H9 (cell line): ENCODE measurements around the gene MND1. TPM values are rescaled to one million over a fixed set of nuclear protein-coding genes. Genes with fewer than 3 reads are reported as not detected.

ENCODE experiments used
- DNase-seq: peaks from one replicate; pipeline ENCODE4 v3.0.0-alpha.2; 2017
- H2AFZ ChIP-seq: one replicate; pipeline ENCODE4 v1.6.1; 2013; ENCODE audit warnings: mild to moderate bottlenecking, low read length, control low read depth, moderate library complexity
- H2AK5ac ChIP-seq: 2 replicates; pipeline ENCODE4 v1.6.1; 2013; ENCODE audit warnings: low read length, control low read depth, mixed read lengths; ENCODE audit not compliant: insufficient read length
- H2BK120ac ChIP-seq: one replicate; pipeline ENCODE4 v1.6.1; 2013; ENCODE audit warnings: low read depth, mild to moderate bottlenecking, low read length, control low read depth, inconsistent platforms; ENCODE audit not compliant: poor library complexity, severe bottlenecking
- H2BK12ac ChIP-seq: 2 replicates; pipeline ENCODE4 v1.6.1; 2013; ENCODE audit warnings: low read length, control low read depth, mixed read lengths, low read depth; ENCODE audit not compliant: insufficient read length
- H2BK15ac ChIP-seq: 2 replicates; pipeline ENCODE4 v1.6.1; 2013; ENCODE audit warnings: low read depth, low read length, control low read depth
- H2BK20ac ChIP-seq: one replicate; pipeline ENCODE4 v1.6.1; 2013; ENCODE audit warnings: low read depth, mild to moderate bottlenecking, low read length, control low read depth, inconsistent platforms; ENCODE audit not compliant: poor library complexity, severe bottlenecking
- H2BK5ac ChIP-seq: 2 replicates; pipeline ENCODE4 v1.6.1; 2013; ENCODE audit warnings: low read length, control low read depth, mixed read lengths; ENCODE audit not compliant: insufficient read length
- H3K14ac ChIP-seq: 2 replicates; pipeline ENCODE4 v1.6.1; 2013; ENCODE audit warnings: low read length, control low read depth; ENCODE audit not compliant: insufficient read depth
- H3K18ac ChIP-seq: 2 replicates; pipeline ENCODE4 v1.6.1; 2013; ENCODE audit warnings: low read depth, mild to moderate bottlenecking, mixed read lengths, low read length, control low read depth; ENCODE audit not compliant: insufficient read length
- H3K23ac ChIP-seq: 2 replicates; pipeline ENCODE4 v1.6.1; 2013; ENCODE audit warnings: low read length, control low read depth, mixed read lengths, low read depth; ENCODE audit not compliant: insufficient read length
- H3K23me2 ChIP-seq: 2 replicates; pipeline ENCODE4 v1.6.1; 2013; ENCODE audit warnings: low read depth, mild to moderate bottlenecking, mixed read lengths, low read length, control low read depth; ENCODE audit not compliant: insufficient read length, poor library complexity, severe bottlenecking
- H3K27ac ChIP-seq: 2 replicates; pipeline ENCODE4 v1.5.1; 2013; ENCODE audit warnings: low read length, control low read depth, mixed read lengths, low read depth; ENCODE audit not compliant: insufficient read length
- H3K27me3 ChIP-seq: 2 replicates; pipeline ENCODE4 v1.6.1; 2013; ENCODE audit warnings: low read length, control low read depth, inconsistent platforms; ENCODE audit not compliant: insufficient read depth
- H3K4ac ChIP-seq: 2 replicates; pipeline ENCODE4 v1.6.1; 2013; ENCODE audit warnings: low read depth, mild to moderate bottlenecking, control low read depth, inconsistent platforms, low read length, moderate library complexity
- H3K4me1 ChIP-seq: 2 replicates; pipeline ENCODE4 v1.6.1; 2013; ENCODE audit warnings: low read length, control low read depth, inconsistent platforms; ENCODE audit not compliant: insufficient read depth
- H3K4me2 ChIP-seq: 2 replicates; pipeline ENCODE4 v1.6.1; 2013; ENCODE audit warnings: low read length, control low read depth, mixed read lengths; ENCODE audit not compliant: insufficient read length, insufficient read depth
- H3K56ac ChIP-seq: 2 replicates; pipeline ENCODE4 v1.6.1; 2013; ENCODE audit warnings: low read depth, mild to moderate bottlenecking, mixed read lengths, low read length, control low read depth; ENCODE audit not compliant: insufficient read length
- H3K79me1 ChIP-seq: 2 replicates; pipeline ENCODE4 v1.6.1; 2013; ENCODE audit warnings: low read depth, mild to moderate bottlenecking, moderate library complexity, low read length, control low read depth, inconsistent platforms; ENCODE audit not compliant: insufficient read depth, poor library complexity, severe bottlenecking
- H3K79me2 ChIP-seq: 2 replicates; pipeline ENCODE4 v1.6.1; 2013; ENCODE audit warnings: low read length, control low read depth, inconsistent platforms; ENCODE audit not compliant: insufficient read depth
- H3K9ac ChIP-seq: 2 replicates; pipeline ENCODE4 v1.6.1; 2013; ENCODE audit warnings: low read length, control low read depth, mixed read lengths; ENCODE audit not compliant: insufficient read length; ENCODE audit errors: extremely low read depth
- H3K9me3 ChIP-seq: one replicate; pipeline ENCODE4 v1.6.1; 2013; ENCODE audit warnings: low read depth, low read length, inconsistent platforms; ENCODE audit not compliant: control insufficient read depth
- H3T11ph ChIP-seq: one replicate; pipeline ENCODE4 v1.6.1; 2013; ENCODE audit warnings: mild to moderate bottlenecking, low read length, control low read depth, inconsistent platforms
- H4K20me1 ChIP-seq: one replicate; pipeline ENCODE4 v1.6.1; 2013; ENCODE audit not compliant: control insufficient read depth, insufficient read length, insufficient read depth
- H4K5ac ChIP-seq: 2 replicates; pipeline ENCODE4 v1.6.1; 2013; ENCODE audit warnings: low read depth, mild to moderate bottlenecking, mixed read lengths, low read length, control low read depth; ENCODE audit not compliant: insufficient read length
- H4K8ac ChIP-seq: replicated peaks from 2 replicates; pipeline ENCODE4 v1.6.1; 2013; ENCODE audit warnings: low read length, control low read depth, mixed read lengths, low read depth; ENCODE audit not compliant: insufficient read length
- H4K91ac ChIP-seq: 2 replicates; pipeline ENCODE4 v1.6.1; 2013; ENCODE audit warnings: low read depth, mild to moderate bottlenecking, moderate library complexity, mixed read lengths, low read length, control low read depth; ENCODE audit not compliant: insufficient read length
- H3K27ac Mint-ChIP-seq, 3 experiments: 2 replicates in 2 of 3; 3 replicates in 1 of 3; pipeline ENCODE4 v1.8.0; 2020 to 2021; ENCODE audit warnings: mixed read lengths in 3 of 3, mild to moderate bottlenecking in 1 of 3, moderate library complexity in 1 of 3
- H3K27me3 Mint-ChIP-seq: 2 replicates; pipeline ENCODE4 v1.8.0; 2021; ENCODE audit warnings: low read depth, mild to moderate bottlenecking, moderate library complexity, mixed read lengths
- H3K36me3 Mint-ChIP-seq, 3 experiments: 2 replicates in 2 of 3; 3 replicates in 1 of 3; pipeline ENCODE4 v1.8.0; 2020 to 2021; ENCODE audit warnings: low read depth in 3 of 3, mixed read lengths in 3 of 3; ENCODE audit not compliant: insufficient read depth in 1 of 3
- H3K4me1 Mint-ChIP-seq, 2 experiments: 2 replicates each; pipeline ENCODE4 v1.8.0; 2020; ENCODE audit warnings: mixed read lengths in 2 of 2
- H3K4me3 Mint-ChIP-seq, 2 experiments: 2 replicates in 1 of 2; 3 replicates in 1 of 2; pipeline ENCODE4 v1.8.0; 2020 to 2021; ENCODE audit warnings: mild to moderate bottlenecking in 2 of 2, mixed read lengths in 2 of 2, moderate library complexity in 1 of 2
- H3K9me3 Mint-ChIP-seq, 2 experiments: 2 replicates in 1 of 2; 3 replicates in 1 of 2; pipeline ENCODE4 v1.8.0; 2020; ENCODE audit warnings: mild to moderate bottlenecking in 2 of 2, mixed read lengths in 2 of 2, moderate library complexity in 1 of 2
- WGBS: extraction: QIAGEN DNeasy Blood & Tissue Kit; methylation state at CpG from one replicate; pipeline ENCODE4 v1.1.7; 2013; ENCODE audit warnings: missing lambda C conversion rate, low lambda C conversion rate, mixed read lengths; ENCODE audit not compliant: insufficient read length; ENCODE audit errors: extremely low coverage; 5-methylcytosine and 5-hydroxymethylcytosine counted together
- total RNA-seq: library from RNA; stranded (reverse); gene quantifications from 2 replicates; pipeline ENCODE4 v1.2.1, GENCODE V29; 2021
- TF ChIP-seq, protein P1 (sequence below): fragments of 200-600 bp; sonication (generic); conservative IDR thresholded peaks from 3 replicates; pipeline ENCODE4 v1.8.0; 2021; ENCODE audit warnings: antibody characterized with exemption, mild to moderate bottlenecking

Gene MND1
- total RNA-seq, 1 experiment from 2014 or later, result 21.0 TPM

DNA sequence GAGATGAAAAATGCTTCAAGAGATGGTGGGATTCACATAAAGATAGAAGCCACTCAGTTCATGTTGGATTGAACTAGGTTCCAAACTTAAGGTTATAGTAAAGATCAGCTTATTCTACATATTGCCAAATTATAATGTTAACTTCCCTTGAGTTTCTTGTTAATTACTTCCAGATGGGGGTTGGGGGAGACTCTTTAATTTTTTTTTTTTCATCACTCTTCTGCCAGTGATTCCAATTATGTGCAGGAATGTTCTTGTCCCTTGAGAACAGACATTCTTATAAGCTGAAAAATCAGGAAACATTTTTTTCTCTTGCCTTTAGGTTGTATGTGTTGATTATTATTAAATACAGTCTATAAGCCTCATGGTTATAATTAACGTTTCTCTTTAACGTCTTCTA is 30.0 kb downstream of the MND1 start:
- H3K56ac ChIP-seq, result no peak overlapping the region
- no peaks in the 10 kb centered on the region for H3K4me1 ChIP-seq
- no peaks in the 10 kb centered on the region for H3K23me2 ChIP-seq
- H4K91ac ChIP-seq, result no peak overlapping the region
- no peak overlapping the region for H2BK20ac ChIP-seq
- no peak overlapping the region for H3K14ac ChIP-seq
- no peak overlapping the region for H3K27ac ChIP-seq
- TF ChIP-seq, protein P1, sequence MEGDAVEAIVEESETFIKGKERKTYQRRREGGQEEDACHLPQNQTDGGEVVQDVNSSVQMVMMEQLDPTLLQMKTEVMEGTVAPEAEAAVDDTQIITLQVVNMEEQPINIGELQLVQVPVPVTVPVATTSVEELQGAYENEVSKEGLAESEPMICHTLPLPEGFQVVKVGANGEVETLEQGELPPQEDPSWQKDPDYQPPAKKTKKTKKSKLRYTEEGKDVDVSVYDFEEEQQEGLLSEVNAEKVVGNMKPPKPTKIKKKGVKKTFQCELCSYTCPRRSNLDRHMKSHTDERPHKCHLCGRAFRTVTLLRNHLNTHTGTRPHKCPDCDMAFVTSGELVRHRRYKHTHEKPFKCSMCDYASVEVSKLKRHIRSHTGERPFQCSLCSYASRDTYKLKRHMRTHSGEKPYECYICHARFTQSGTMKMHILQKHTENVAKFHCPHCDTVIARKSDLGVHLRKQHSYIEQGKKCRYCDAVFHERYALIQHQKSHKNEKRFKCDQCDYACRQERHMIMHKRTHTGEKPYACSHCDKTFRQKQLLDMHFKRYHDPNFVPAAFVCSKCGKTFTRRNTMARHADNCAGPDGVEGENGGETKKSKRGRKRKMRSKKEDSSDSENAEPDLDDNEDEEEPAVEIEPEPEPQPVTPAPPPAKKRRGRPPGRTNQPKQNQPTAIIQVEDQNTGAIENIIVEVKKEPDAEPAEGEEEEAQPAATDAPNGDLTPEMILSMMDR, result no peak
- no peak for DNase-seq
- whole genome bisulfite sequencing, result no CpG with 5 or more reads among the region's 2 CpGs
- H2BK12ac ChIP-seq, result no peak overlapping the region
- no peak overlapping the region for H3K9ac ChIP-seq
- H3K79me2 ChIP-seq, result no peaks in the 10 kb centered on the region
- H2BK5ac ChIP-seq, result no peak overlapping the region
- H3K4ac ChIP-seq, result no peak overlapping the region
- no peaks in the 10 kb centered on the region for H3K79me1 ChIP-seq
- H2BK120ac ChIP-seq, result no peak overlapping the region
- no peak overlapping the region for H3K4me2 ChIP-seq
- H2BK15ac ChIP-seq, result no peak overlapping the region
- no peak overlapping the region for H2AK5ac ChIP-seq
- H4K8ac ChIP-seq, result no peak overlapping the region
- no peaks in the 10 kb centered on the region for H3K27me3 ChIP-seq
- H3T11ph ChIP-seq, result no peak overlapping the region
- no peaks in the 10 kb centered on the region for H3K9me3 ChIP-seq
- Mint-ChIP-seq H3K9me3 (peaks cover 0 to 7% of the 10 kb centered on the region in 2 experiments; a peak in 4 of 5 replicates), H3K27ac (no peak overlapping the region), H3K27me3 (no peaks in the 10 kb centered on the region), H3K4me1 (no peaks in the 10 kb centered on the region), H3K36me3 (peaks cover 33 to 38% (median 37%) of the 10 kb centered on the region in 3 experiments), H3K4me3 (no peak overlapping the region)
- H4K20me1 ChIP-seq, result no peaks in the 10 kb centered on the region
- H2AFZ ChIP-seq, result no peak overlapping the region
- H4K5ac ChIP-seq, result no peak overlapping the region
- H3K18ac ChIP-seq, result no peak overlapping the region
- no peak overlapping the region for H3K23ac ChIP-seq
